HG03175 (cell line): Measurements from ENCODE around the gene SLC39A3.
"Not testable (repeated sequence)": the region's sequence is repeated elsewhere in the genome, so short reads cannot be mapped to it uniquely, and the experiment has no call there.

Source experiments
- ATAC-seq: cut with Tn5 transposase; IDR thresholded peaks from one replicate; pipeline ENCODE4 v1.9.1; 2021; ENCODE audit warnings: mild to moderate bottlenecking, moderate library complexity; ENCODE audit not compliant: unreplicated experiment

Gene SLC39A3

DNA sequence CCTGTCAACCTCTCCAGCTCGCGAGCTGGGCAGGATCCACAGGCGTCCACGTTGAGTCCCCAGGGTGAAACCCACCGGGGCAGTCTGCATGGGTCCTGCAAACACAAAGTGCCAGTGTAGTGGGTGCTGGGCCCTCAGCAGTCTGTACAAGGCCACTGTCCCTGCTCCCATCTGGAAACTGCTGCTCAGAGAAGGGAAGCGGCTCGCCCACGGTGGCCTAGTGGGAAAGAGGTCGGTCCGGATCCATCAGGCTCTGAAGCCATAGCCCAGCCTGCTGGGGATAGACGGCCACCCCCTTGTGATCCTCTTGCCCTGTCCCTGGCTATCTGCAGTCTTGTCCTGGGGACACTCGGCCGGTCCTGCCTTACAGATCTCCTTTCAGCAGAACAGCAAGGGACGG lies 16.1 kb downstream of the SLC39A3 start:
- ATAC-seq: no peak

GRCh38 chr19:2723345-2723715 lies 16.5 kb downstream of the SLC39A3 start:
- no peak for ATAC-seq

DNA sequence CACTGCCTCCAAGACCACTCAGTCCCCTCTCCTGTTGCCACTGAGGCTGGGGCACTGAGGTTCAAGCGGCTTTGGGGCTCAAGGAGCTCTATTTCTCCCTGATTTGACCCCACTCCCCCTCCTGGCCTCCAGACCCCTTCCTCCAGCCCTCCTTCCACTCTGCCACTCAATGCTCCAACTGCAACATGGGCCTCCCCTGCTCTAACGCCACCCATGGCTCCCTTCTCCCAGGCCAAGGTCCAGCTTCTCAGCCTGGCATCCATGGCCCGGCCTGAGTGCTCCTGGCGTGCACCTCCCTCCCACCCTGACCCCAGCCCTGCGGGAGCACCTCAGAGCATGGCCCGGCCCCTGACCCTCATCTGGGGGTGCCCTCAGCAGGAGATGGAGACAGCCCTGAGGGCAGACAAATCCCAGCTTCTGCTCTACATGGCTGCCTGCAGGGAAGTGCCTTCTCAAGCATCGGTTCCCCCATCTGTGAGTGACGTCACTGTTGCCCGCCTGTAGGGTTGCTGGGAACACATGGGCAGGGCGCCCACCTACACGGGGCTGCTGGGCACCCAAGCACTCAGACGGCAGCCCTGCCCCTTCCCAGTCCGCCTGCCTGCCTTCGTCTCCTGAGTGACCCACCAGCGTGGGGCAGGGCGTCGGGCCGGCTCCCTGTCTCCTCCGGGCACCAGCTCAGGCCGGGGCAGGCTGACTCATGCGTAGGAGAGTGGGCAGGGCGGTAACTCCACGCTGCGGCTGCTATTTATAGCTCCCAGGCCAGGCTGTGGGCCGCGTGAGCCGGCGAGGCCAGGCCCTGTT lies 17.1 kb downstream of the SLC39A3 start:
- ATAC-seq: no peak

- ATAC-seq: no peak
These were observed 18.0 kb downstream of the SLC39A3 start for GRCh38 chr19:2721570-2722540.

DNA sequence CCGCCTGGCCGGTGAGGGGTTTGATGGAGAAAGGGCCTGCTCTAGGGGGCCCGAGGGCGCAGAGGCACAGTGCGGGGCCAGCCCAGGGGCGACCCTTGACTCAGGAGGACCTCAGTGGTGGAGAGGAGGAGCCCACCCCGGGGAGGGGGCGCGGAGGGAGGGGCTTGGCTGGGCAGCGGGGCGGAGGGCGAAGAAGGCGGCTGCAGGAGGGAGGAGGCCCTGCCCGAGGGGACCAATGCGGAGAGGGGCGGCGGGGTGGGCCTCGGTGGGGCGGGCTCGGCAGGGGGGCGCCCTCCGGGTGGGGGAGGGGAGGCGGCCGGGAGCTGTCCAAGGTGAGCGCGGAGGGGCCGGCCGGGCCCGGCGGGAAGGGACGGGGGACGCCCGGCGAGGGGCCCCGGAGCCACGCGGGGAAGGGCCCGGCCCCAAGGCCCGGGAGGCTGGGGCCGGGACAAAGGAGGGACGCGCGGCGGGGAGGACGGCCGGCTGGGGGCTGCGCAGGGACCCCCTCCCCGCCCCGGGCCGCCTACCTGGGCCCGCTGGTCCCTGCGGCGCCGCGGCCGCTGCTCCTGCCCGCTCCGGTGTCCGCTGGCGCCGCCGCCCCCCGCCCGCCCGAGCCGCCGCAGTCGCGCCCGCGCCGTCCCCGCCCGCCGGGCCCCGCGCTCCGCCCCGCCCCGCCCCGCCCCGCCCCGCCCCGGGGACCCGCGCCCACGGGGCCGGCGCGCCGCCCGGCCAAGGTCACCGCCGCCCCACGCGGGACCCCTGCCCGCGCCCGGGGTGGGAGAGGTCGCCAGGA lies 18.8 kb downstream of the SLC39A3 start, which contains the start of gene DIRAS1:
Gene DIRAS1, minus strand, starts transcription at position 596 of the 793 bp plus-strand sequence. CDS start 3,566 bp downstream, outside the sequence.
- no peak for ATAC-seq

- no peak for ATAC-seq
These were observed 19.7 kb downstream of the SLC39A3 start for GRCh38 chr19:2719920-2720776.

DNA sequence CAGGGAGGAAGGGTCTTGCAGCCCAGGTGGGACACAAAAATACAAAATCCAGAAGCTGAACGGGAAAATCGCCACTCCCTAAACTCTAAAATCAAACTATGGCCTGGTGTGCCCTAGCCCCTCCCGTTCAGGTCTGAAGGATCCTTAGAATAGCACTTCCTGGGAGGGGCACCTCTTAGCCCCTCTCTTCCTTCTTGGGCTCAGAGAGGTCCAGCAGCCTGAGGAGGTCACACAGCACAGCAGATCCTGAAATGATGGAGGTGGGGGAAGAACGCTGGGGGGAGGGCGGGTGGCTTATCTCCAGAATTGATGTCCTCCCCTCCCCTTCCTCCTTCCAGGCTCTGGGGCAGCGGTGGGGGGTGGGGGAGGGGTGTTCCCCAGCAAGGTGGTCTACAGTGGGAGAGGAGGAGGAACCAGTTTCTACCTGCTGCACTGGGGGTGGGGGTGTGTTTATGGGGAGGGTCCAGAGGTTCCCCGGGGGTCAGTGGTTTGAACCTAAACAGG lies 20.5 kb downstream of the SLC39A3 start:
- no peak for ATAC-seq

DNA sequence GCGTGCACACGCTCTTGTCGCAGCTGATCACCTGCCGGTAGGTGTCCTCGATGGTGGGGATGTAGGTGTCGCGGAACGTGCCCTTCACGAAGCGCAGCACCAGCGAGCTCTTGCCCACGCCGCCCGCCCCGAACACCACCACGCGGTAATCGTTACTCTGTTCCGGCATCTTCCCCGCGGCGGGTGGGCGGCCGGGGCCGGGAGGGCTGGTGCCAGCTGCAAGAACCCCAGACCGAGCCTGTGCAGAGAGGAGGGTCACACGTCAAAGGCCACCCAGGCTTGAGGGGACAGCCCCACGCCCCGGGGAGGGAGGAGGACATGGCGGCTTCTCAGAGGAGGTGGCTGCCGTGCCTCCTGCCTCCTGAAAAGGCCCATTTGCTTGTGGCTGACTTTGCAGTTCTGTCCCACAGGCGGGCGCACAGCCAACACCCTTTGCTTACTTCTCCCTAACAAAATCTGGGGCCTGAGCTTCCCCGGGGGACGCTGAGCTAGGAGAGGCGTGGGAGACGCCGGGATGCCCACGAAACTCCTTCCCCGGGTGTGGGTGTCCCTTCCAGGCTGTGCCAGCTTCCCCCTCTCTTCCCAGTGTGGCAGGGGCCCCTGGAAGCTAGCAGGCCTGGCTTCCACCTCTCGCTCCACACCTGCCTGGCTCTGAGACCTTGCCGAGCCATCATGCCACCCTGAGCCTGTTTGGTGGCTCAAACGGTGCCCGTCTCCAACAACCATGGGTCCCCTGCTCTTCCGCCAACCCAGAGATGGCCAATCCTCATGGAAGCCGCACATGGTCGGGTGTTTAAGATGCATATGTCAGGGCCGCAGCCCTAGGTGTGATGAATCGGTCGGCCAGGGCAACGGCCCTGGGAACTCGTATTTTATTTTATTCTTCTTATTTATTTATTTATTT lies 21.9 kb downstream of the SLC39A3 start:
- no peak for ATAC-seq

GRCh38 chr19:2716722-2717637 lies 22.8 kb downstream of the SLC39A3 start:
- ATAC-seq: no peak

- ATAC-seq: no peak
These were observed 23.6 kb downstream of the SLC39A3 start for GRCh38 chr19:2716275-2716650.

DNA sequence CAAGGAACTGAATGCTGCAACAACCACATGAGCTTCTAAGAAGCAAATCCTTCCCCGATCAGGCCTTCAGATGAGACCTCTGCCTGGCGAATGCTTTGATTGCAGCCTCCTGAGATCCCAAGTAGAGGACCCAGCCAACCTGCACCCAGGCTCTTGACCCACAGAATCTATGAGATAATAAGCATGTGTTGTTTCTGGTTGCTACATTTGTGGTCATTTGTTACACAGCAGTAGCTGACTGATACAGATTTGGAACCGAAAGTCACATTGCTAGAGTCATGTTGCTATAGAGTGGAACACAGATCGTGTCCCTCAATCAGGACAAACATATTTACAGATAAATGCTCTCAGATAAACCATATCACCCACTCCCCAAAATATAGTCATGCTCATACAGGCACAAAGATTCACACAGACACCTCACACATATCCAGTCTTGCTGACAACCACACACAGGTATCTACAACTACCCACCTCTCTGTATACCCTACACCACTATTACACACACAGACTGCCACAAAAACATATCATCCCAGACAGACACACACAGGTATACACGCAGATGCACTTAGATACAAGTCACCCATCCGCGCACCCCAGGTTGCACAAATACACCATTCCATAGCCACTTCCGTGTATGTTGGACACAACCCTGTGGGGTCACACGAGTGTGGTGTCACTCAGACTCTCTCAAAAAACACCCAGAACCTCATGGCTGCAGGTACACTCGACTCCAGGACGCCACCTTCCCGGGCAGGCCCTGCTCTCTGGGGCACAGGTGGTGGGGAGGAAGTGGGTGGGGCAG lies 24.1 kb downstream of the SLC39A3 start:
- no peak for ATAC-seq

GRCh38 chr19:2714531-2715269 lies 25.1 kb downstream of the SLC39A3 start:
- no peak for ATAC-seq

- ATAC-seq: not testable (repeated sequence)
These were observed 25.7 kb downstream of the SLC39A3 start for GRCh38 chr19:2714102-2714501.

- not testable (repeated sequence) for ATAC-seq
These were observed 26.6 kb downstream of the SLC39A3 start for GRCh38 chr19:2713170-2713569.

DNA sequence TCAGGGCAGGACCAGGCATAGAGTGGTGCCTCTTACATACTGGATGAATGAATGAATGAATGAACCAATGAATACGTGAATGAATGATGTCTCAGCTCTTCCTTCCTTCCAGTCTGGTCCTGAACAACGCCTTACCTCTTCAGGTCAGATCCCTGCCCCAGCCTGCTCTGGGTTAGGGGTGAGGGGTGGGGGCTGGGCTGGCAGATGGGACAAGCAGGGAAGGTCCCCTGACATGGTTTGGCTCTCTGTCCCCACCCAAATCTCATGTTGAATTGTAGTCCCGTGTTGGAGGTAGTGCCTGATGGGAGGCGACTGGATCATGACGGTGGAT lies 28.0 kb downstream of the SLC39A3 start:
- no peak for ATAC-seq

DNA sequence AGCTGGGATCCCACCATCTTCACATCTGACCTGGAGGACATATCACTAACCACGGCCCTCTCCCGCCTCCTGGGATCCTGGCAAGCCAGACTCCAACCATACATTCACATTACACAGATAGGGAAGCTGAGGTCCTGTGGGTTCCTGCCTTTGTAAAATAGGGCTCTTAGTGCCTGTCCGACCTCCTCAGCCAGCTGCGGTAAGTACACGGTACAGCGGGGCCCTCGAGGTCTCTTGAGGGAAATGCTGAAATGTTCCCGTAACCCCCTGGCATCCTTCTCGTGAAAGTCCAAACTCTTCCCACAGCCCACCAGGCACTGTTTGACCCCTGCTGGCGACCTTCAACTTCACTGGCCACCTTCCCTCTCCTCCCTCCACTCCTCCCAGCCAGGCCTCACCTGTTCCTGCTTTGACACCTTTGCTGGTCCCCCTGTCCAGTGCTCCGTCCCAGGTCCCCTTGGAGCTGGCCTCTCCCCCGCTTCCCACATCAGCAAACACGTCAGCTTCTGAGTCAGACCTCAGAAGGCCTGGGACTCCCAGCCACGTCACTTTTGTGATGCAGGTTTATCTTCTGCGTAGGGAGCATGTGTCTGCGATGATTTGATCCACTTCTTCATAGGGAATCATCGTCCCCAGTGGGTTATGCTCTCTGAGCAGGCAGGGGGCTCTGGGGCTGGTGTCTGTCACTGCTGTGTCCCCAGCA lies 28.5 kb downstream of the SLC39A3 start:
- ATAC-seq: no peak
